ENCODE data around the gene MIEF1.

GRCh38 chr22:39472570-39473556 lies 29.2 kb upstream of the MIEF1 start:
- TF ChIP-seq SP1 (IDR thresholded peaks at IDR 0.05) (no peak), L3MBTL2 (conservative IDR thresholded peaks at IDR 0.05) (no peak), FOXK2 (IDR thresholded peaks at IDR 0.05) (no peak), BHLHE40 (IDR thresholded peaks at IDR 0.05; ENCODE audit: borderline replicate concordance) (no peak), LEF1 (IDR thresholded peaks at IDR 0.05; ENCODE audit: borderline replicate concordance) (no peak), FOXA1 (IDR thresholded peaks at IDR 0.05) (no peak), SUZ12 (IDR thresholded peaks at IDR 0.05) (no peak), TARDBP (IDR thresholded peaks at IDR 0.05) (no peak), HDGF (IDR thresholded peaks at IDR 0.05; ENCODE audit: borderline replicate concordance) (no peak), CTBP1 (IDR thresholded peaks at IDR 0.05; ENCODE audit: borderline replicate concordance) (no peak)
